B cell (primary cell): Measurements from ENCODE around the gene TBC1D2B. TPM values are rescaled to one million over a fixed set of nuclear protein-coding genes. Genes with fewer than 3 reads are reported as not detected.

Experiments
- ATAC-seq: fragments of 200-7000 bp; cut with Tn5 transposase; one replicate; pipeline ENCODE4 v1.10.0; 2021; ENCODE audit warnings: low read depth, mild to moderate bottlenecking, moderate number of reproducible peaks, moderate library complexity
- CTCF ChIA-PET: fragments of 350-600 bp; sonication (Branson Sonifier 250); formaldehyde crosslinking; loops from one replicate; lab custom pipeline; 2021; ENCODE audit warnings: antibody characterized with exemption, inconsistent platforms; lab: Charles Lee
- POLR2A ChIA-PET: fragments of 350-600 bp; sonication (Branson Sonifier 250); formaldehyde crosslinking; loops from one replicate; lab custom pipeline; 2021; ENCODE audit warnings: antibody characterized with exemption; lab: Charles Lee
- DNase-seq: peaks from one replicate; pipeline ENCODE4 v3.0.0; 2013
- H2AFZ ChIP-seq: 2 replicates; pipeline ENCODE4 v1.6.1; 2012; ENCODE audit warnings: mild to moderate bottlenecking, low read depth, low read length; ENCODE audit not compliant: insufficient read depth, poor library complexity, severe bottlenecking
- H3K27ac ChIP-seq, 2 donors: 1 replicate in 1 of 2; 2 replicates in 1 of 2; pipeline ENCODE4 v1.5.1; 2012 to 2013; ENCODE audit warnings: low read length in 2 of 2, mild to moderate bottlenecking in 2 of 2, moderate library complexity in 1 of 2
- H3K27me3 ChIP-seq, 4 experiments: fragments of 200-600 bp in 1 of 4; sonication (generic) in 1 of 4; replicated peaks in 1 of 4; 1 replicate in 2 of 4; 2 replicates in 2 of 4; pipeline versions ENCODE4 v1.6.1 to v1.7.0; 2013 to 2016; ENCODE audit warnings: low read length in 3 of 4, mild to moderate bottlenecking in 2 of 4, mixed read lengths in 1 of 4, moderate library complexity in 1 of 4; ENCODE audit not compliant: insufficient read depth in 4 of 4, control insufficient read depth in 3 of 4; ENCODE audit errors: control extremely low read depth in 1 of 4
- H3K36me3 ChIP-seq, 2 experiments: replicated peaks in 1 of 2; 1 replicate in 1 of 2; 2 replicates in 1 of 2; pipeline versions ENCODE4 v1.6.1 to v1.7.1; 2013; ENCODE audit warnings: low read length in 1 of 2; ENCODE audit not compliant: insufficient read depth in 2 of 2, control insufficient read depth in 1 of 2; ENCODE audit errors: control extremely low read depth in 1 of 2, extremely low read depth in 1 of 2
- H3K4me1 ChIP-seq, 2 donors: fragments of 200-600 bp in 1 of 2; sonication (generic) in 1 of 2; 1 replicate in 1 of 2; 2 replicates in 1 of 2; pipeline versions ENCODE4 v1.5.1 to v1.6.1; 2013 to 2017; ENCODE audit warnings: low read length in 2 of 2; ENCODE audit not compliant: control insufficient read depth in 2 of 2, insufficient read depth in 2 of 2
- H3K4me2 ChIP-seq: replicated peaks from 2 replicates; pipeline ENCODE3; 2012; ENCODE audit warnings: mild to moderate bottlenecking, low read depth, low read length; ENCODE audit not compliant: poor library complexity, severe bottlenecking
- H3K4me3 ChIP-seq, 5 experiments: fragments of 200-600 bp in 1 of 5; sonication (generic) in 1 of 5; 1 replicate in 3 of 5; 2 replicates in 2 of 5; pipeline versions ENCODE4 v1.5.1 to v1.7.0; 2011 to 2016; ENCODE audit warnings: low read length in 4 of 5, mild to moderate bottlenecking in 4 of 5, low read depth in 2 of 5, control low read depth in 1 of 5, moderate library complexity in 1 of 5; ENCODE audit not compliant: insufficient read depth in 1 of 5; ENCODE audit errors: control extremely low read depth in 1 of 5, extremely low read depth in 1 of 5
- H3K79me2 ChIP-seq: fragments of 200-600 bp; sonication (generic); one replicate; pipeline ENCODE4 v1.6.0; 2016; ENCODE audit warnings: low read length; ENCODE audit not compliant: control insufficient read depth, insufficient read depth
- H3K9ac ChIP-seq: fragments of 200-600 bp; sonication (generic); 2 replicates; pipeline ENCODE4 v1.6.1; 2017; ENCODE audit warnings: mild to moderate bottlenecking, low read length, moderate library complexity
- H3K9me3 ChIP-seq, 3 donors: one replicate each; pipeline versions ENCODE4 v1.6.1 to v1.7.1; 2013; ENCODE audit warnings: low read length in 2 of 3; ENCODE audit not compliant: control insufficient read depth in 2 of 3, insufficient read depth in 1 of 3; ENCODE audit errors: control extremely low read depth in 1 of 3
- H4K20me1 ChIP-seq: 2 replicates; pipeline ENCODE4 v1.6.0; 2012; ENCODE audit warnings: mild to moderate bottlenecking, low read length; ENCODE audit not compliant: insufficient read depth, control insufficient read depth, poor library complexity, severe bottlenecking
- H3K27ac Mint-ChIP-seq: one replicate; pipeline ENCODE4 v1.8.0; 2021; ENCODE audit warnings: mixed read lengths
- H3K27me3 Mint-ChIP-seq: one replicate; pipeline ENCODE4 v1.8.0; 2021; ENCODE audit warnings: mixed read lengths
- H3K4me1 Mint-ChIP-seq: one replicate; pipeline ENCODE4 v1.8.0; 2021; ENCODE audit warnings: mixed read lengths
- H3K4me3 Mint-ChIP-seq: one replicate; pipeline ENCODE4 v1.8.0; 2021; ENCODE audit warnings: mixed read lengths
- H3K9me3 Mint-ChIP-seq: one replicate; pipeline ENCODE4 v1.8.0; 2022; ENCODE audit warnings: mixed read lengths; ENCODE audit not compliant: insufficient read depth
- CTCF ChIP-seq: fragments of 200-600 bp; IDR thresholded peaks from one replicate; pipeline ENCODE4 v1.8.0; 2022; ENCODE audit warnings: antibody characterized with exemption, mild to moderate bottlenecking
- EZH2 ChIP-seq: IDR thresholded peaks from 2 replicates; pipeline ENCODE4 v1.6.1; 2012; ENCODE audit warnings: borderline replicate concordance, low read depth, mild to moderate bottlenecking, moderate library complexity, low read length; ENCODE audit not compliant: insufficient read depth, poor library complexity, severe bottlenecking
- WGBS: methylation state at CpG from one replicate; pipeline ENCODE4 v1.1.5; 2013; ENCODE audit warnings: missing lambda C conversion rate; ENCODE audit not compliant: insufficient coverage; 5-methylcytosine and 5-hydroxymethylcytosine counted together
- intact Hi-C: fragments of 100-400 bp; cut with micrococcal nuclease; formaldehyde crosslinking; loops from one replicate; pipeline ENCODE4 v1.10.0; 2022
- polyA plus RNA-seq: library from polyadenylated mRNA; depleted of rRNA; stranded (reverse); fragments of >200 nt; gene quantifications from 2 replicates; pipeline ENCODE4 v1.2.3, GENCODE V29; 2012
- total RNA-seq, 2 donors: library from RNA; stranded (reverse); fragments of 120-200 nt in 1 of 2; gene quantifications; 1 replicate in 1 of 2; 2 replicates in 1 of 2; pipeline versions ENCODE4 v1.2.3 to v1.2.4, GENCODE V29; 2013 to 2022

The TBC1D2B gene
- total and polyA plus RNA-seq, 2 donors (not counting 1 experiment from before 2014, with no cell fraction given), result 8.5 to 26.1 TPM

- no peak overlapping the region for H3K4me3 ChIP-seq
- no peaks in the 10 kb centered on the region for H3K9me3 Mint-ChIP-seq
- no peak overlapping the region for H3K27ac ChIP-seq
- no peaks in the 10 kb centered on the region for H3K36me3 ChIP-seq
- H3K27me3 ChIP-seq, result no peaks in the 10 kb centered on the region
- H3K9me3 ChIP-seq, result no peaks in the 10 kb centered on the region
- intact Hi-C loops, result no loop called here
- no peak overlapping the region for H3K4me3 Mint-ChIP-seq
- DNase-seq, result no peak
- H2AFZ ChIP-seq, result no peak overlapping the region
- H3K27ac Mint-ChIP-seq, result no peak overlapping the region
- H3K79me2 ChIP-seq, result no peaks in the 10 kb centered on the region
- H3K4me1 Mint-ChIP-seq, result peaks cover 18% of the 10 kb centered on the region
- H3K27me3 Mint-ChIP-seq, result peaks cover 8% of the 10 kb centered on the region
- H4K20me1 ChIP-seq, result no peaks in the 10 kb centered on the region
- no peak for TF ChIP-seq EZH2
- TF ChIP-seq CTCF, result no peak
- ChIA-PET POLR2A (interaction anchor here (0.7 kb wide), 1 partner anchor 336 kb away, joined by 5 read pairs; no protein-coding TSS in a partner anchor), CTCF (interaction anchor here (0.9 to 4.6 kb wide), 3 partner anchors 19 to 253 kb away, joined by 3 to 12 read pairs (median 6); no protein-coding TSS in a partner anchor)
- H3K4me2 ChIP-seq, result no peak overlapping the region
- peaks cover 15 to 17% of the 10 kb centered on the region in 2 donors for H3K4me1 ChIP-seq
- H3K9ac ChIP-seq, result no peak overlapping the region
- 79% methylated on average over 22 of the region's 24 CpGs for WGBS
- ATAC-seq, result no peak
Observed at GRCh38 chr15:77986891-77987764, 90.4 kb downstream of the TBC1D2B start.

DNA sequence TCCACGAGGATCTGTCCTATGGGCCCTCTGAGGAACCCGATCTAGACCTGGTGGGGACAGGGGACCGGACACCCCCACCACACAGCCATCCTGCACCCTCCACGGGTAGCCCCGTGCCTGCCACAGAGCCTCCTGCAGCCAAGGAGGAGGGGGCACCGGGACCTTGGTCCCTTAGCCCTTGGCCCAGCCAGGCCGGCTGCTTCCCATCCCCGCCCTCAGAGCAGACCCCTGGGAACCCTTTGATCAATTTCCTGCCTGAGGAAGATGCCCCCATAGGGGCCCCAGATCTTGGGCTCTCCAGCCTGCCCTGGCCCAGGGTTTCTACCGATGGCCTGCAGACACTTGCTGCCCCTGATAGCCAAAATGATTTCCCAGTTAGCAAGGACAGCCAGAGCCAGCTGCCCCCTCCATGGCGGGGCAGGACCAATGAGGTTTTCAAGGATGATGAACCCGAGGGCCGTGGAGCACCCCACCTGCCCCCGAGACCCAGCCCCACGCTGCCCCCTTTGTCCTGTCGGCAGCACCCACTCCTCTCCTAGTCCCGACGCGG lies 91.5 kb downstream of the TBC1D2B start:
- peaks cover 13 to 14% of the 10 kb centered on the region in 2 donors for H3K4me1 ChIP-seq
- H4K20me1 ChIP-seq, result no peaks in the 10 kb centered on the region
- H2AFZ ChIP-seq, result no peak overlapping the region
- H3K36me3 ChIP-seq, result no peaks in the 10 kb centered on the region
- Mint-ChIP-seq H3K4me3 (no peak overlapping the region), H3K4me1 (peaks cover 12% of the 10 kb centered on the region), H3K9me3 (no peaks in the 10 kb centered on the region), H3K27ac (no peak overlapping the region), H3K27me3 (peaks cover 8% of the 10 kb centered on the region)
- H3K79me2 ChIP-seq, result no peaks in the 10 kb centered on the region
- no peaks in the 10 kb centered on the region for H3K9me3 ChIP-seq
- ATAC-seq (no peak), DNase-seq (no peak)
- WGBS, result 73% methylated on average over 12 of the region's 18 CpGs
- ChIA-PET POLR2A (no interaction called here), CTCF (interaction anchor here (4.6 kb wide), 1 partner anchor 123 kb away, joined by 12 read pairs; no protein-coding TSS in a partner anchor)
- no peak for TF ChIP-seq CTCF
- no peak for TF ChIP-seq EZH2
- H3K27ac ChIP-seq, result no peak overlapping the region
- H3K4me3 ChIP-seq, result no peak overlapping the region
- H3K27me3 ChIP-seq, result no peaks in the 10 kb centered on the region
- intact Hi-C loops, result no loop called here
- no peak overlapping the region for H3K9ac ChIP-seq
- no peak overlapping the region for H3K4me2 ChIP-seq
